Sigmoid colon (tissue), 3 donors: ENCODE measurements around the gene NACAD.

ENCODE experiments used
- CTCF ChIP-seq, 4 experiments: fragments of 450-650 bp in 3 of 4; fragments of 200-600 bp in 1 of 4; IDR thresholded peaks; one replicate each; pipeline ENCODE4 v1.5.1; 2016 to 2019; ENCODE audit warnings: antibody characterized with exemption in 4 of 4, mild to moderate bottlenecking in 3 of 4, moderate library complexity in 2 of 4
- POLR2A ChIP-seq, 2 donors: fragments of 450-650 bp; IDR thresholded peaks; one replicate each; pipeline ENCODE4 v1.6.1; 2016; ENCODE audit warnings: antibody characterized with exemption in 2 of 2, mild to moderate bottlenecking in 2 of 2, moderate library complexity in 2 of 2

- TF ChIP-seq POLR2A (IDR thresholded peaks at IDR 0.05) = no peak
- TF ChIP-seq CTCF (IDR thresholded peaks at IDR 0.05) = no peak
Measured at GRCh38 chr7:45053401-45053800, 35.4 kb downstream of the NACAD start.
